CD1c-positive myeloid dendritic cell (primary cell): ENCODE results near the gene STMP1.

Experiments
- DNase-seq: peaks from one replicate; pipeline ENCODE4 v3.0.0-alpha.2; 2016; ENCODE audit errors: extremely low spot score

The STMP1 gene

DNA sequence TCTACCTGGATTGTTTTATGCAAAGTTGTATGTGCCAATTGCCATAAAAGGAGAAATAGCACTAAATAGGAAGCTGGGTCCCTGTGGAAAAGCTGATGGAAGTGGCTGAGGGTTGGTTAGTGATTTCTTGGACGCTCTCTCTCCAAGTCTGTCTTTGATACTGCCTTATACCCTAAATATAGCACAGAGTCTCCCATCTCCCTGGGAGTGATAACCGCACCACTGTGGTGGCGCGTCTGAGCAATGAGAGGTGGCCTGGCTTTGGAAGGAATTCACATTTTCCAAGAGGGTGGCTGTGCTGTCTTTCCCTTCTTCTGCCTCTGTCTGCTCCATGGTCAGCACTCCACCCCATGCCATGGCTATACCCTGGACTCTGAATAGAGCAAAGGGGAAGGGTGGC is 31.2 kb downstream of the STMP1 start:
- no peak for DNase-seq

DNA sequence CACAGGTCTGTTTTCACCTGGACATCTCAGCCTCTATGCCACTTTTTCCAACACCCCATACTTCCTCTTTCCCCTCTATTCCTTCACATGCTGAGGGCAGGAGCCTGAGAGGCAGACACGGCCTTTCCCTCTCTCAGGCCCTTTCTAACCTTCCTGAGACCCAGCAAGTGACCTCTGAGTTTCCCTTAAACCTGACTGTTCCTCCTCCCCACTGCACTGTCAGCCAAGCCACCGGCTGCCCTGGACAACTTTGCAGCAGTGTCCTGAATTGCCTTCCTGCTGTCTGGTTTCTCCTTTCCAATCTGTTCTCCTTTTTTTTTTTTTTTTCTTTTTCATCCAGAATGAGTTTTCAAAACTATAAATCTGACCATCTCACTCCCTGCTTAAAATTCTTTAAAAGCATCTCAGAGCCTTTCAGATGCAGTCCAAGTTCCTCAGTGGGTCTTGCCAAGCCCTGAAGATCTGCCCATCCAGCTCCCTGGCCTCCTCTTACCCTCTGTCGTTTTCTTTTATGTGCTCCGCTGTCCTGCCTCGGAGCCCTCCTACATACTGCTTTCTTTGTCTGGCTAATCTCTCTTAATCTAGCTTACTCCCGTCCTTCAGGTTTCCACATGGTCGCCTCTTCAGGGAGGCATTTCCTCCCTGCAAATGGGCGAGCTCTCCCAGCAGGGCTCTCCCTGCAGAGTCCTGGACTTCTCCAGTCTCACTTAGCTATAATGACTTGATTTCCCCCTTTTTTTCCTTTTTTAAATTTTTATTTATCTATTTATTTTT is 35.1 kb downstream of the STMP1 start:
- no peak for DNase-seq

DNA sequence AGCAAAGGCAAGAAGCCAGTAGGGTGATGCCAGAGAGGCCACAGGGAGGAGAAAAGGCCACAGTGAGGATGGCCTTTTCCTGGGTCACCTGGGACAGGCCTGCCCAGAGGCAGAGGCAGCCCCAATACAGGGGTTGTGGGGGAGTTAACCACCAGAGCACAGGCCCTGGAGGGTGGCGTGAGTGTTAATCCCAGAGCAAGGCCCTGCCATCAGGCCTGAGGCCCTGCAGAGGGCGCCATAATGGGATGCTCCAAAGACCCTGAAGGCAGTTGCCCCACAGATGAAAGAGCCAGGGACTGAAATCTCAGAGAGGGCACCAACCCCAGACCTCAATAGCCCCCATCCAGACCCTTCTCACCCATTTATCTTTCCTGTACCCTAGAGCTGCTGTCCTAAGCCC is 41.8 kb downstream of the STMP1 start:
- no peak for DNase-seq

DNA sequence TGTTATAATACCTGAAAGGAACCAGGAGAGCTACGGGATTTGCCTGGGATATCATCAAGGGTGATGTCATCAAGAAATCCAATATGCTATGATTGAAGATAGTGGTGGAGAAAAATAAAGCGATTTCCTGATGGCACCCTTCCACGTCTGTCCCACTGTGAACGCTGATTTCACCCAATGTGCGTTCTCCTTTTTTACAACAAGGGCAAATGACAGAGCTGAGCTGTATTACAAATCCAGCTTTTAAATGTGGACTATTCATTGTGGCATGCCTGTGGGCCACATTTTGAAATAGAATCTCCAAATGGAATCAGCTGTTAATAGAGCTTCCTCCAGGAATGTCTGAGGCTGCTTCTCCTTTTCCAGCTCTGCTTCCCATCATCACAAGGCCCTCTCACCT is 42.4 kb downstream of the STMP1 start:
- DNase-seq: no peak

DNA sequence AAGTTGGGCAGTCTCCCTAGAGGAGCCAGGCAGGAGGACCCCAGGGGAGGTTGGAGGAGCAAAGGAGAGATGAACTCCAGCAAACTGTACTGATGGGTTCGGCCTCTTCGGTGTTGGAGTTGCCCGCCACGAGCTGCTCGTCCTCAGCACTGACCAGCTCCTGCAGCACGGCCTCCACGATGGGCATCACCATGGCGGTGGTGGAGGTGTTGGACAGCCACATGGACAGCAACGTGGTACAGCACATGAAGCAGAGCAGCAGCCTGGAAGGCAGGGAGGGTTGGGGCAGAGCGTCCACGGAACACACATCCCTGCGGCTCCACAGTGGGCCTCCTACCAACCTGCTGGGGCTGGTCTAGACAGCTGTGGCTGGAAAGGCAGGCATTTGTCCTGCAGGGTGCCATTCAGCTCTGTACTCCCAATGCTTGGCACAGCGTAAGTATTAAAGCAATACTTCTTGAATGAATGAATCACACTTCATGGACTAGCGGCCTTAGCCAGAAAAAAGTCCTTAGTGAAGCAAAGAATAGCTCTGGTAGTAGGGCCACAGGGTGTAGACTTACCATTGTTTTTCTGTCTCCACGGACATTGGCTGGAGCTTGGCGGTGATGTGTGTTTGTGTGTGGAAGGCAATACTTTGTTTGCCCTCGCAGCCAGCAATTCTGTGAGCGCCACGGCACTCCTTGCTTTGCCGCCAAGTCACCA is 43.9 kb downstream of the STMP1 start:
- no peak for DNase-seq

DNA sequence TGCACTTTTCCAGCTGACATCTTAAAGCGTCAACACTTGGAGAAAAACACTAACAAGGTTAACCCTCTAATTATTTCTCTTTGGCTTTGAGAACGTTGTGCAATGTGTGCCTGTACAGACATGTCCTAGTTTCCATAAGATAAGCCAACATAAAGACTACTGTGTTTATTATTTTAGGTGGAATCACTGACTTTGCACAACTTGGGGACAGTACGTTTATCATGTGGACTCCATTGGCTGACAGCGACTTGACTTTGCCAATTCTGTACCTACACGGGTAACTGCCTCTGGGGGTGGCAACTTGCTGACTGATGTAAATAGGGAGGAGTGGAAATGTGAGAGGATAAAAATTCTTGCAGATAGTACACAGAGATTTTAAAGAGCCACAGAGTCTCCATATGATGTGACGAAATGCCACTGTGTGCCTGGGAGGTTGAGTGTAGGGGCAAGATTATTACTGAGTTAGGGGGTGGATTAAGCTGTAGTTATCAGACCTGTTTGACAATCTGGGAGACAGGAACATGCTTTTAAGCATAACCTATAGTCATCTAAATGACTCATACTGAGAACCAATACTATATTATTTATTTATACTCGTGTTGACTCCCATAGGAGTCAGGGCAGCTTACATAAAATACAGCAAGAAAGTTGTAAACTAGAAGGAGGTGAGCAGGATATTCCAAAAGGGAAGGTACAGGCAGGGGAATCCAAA is 44.7 kb downstream of the STMP1 start:
- no peak for DNase-seq

DNA sequence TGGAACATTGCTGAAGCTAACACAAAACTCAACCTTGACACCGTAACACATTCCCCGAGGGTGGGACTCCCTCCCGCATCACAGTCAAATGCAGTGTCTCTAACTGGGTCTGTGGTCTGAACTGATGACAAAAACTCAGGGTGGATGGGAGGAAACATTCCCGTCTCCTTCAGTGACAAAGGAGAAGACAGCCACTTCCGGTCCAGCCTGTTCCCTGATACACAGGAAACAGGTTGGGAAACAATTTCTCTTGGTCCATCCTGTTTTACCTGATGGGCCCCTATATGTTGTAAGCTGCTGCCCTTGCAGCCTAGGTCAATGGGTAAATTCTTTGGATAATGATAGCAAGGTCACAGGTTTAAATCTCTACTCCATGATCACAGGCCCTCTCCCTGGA is 45.3 kb downstream of the STMP1 start:
- no peak for DNase-seq

DNA sequence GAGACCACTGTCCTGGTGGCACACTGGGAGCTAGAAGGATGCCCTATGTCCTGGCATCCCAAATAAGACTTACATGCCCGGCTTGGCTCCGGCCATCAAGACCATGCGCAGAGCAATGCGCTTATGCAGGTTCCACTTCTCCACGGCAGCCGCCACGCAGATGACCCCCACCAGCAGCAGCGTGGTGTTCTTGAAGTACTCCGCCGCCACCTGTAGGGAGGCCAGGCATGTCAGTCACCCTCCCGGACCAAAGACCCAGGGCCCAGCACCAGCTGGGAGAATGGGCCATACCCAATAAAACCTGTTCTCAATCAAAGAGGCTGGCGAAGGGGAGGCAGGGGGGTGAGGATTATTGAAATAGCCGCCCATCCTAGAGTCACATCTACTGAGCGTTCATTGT is 45.7 kb downstream of the STMP1 start:
- no peak for DNase-seq

GRCh38 chr7:135709508-135709907 is 47.2 kb downstream of the STMP1 start:
- DNase-seq: no peak

- peak; percentile 12 for DNase-seq
Observed at GRCh38 chr7:135710417-135711138, 48.3 kb downstream of the STMP1 start.

DNA sequence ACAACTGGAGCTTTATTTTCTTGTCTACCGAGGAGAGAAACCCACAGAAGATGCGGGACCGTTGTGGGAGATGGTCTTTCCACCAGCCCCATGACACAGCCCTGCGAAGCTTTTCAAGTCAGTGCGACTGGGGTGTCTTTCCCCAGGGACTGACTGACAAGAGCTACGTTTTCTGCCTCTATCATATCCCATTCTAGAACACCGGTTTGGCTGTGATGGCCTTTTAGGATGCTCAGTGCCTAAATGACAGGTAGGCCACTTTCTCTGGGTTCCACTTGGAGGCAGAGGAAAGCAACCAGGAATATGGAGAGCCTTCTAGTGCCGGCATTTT is 48.8 kb downstream of the STMP1 start:
- DNase-seq: no peak

GRCh38 chr7:135712182-135712782 is 50.0 kb downstream of the STMP1 start:
- no peak for DNase-seq

GRCh38 chr7:135712796-135713195 is 50.5 kb downstream of the STMP1 start:
- no peak for DNase-seq

DNA sequence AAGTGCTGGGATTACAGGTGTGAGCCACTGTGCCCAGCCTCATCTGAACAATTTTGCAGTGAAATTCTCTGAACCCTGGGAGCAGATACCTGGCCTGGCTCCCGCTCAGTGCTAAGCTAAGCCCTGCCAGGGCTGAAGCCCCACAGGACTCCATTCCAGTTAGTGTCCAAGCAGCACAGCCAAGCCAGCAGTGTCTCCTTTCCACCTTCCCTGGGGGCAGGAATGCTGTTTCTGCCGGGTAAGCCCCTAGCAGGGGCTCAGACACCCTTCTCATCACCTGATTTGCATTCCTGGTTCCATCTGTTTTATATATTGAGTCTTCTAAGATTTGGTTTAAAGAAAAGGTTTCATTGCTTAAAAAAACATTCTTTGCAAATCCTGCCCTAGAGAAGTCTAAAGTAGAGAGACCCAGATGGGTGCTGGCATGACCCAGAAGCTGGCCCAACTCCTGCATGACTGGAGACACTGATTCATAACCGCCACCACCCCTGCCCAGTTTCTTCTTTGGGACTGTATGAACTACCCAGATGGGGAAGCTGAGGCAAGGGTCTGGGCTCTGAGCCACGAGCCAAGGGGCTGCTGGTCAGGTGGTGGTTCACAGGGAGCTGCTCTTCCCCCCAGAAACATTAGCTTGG is 51.6 kb downstream of the STMP1 start:
- no peak for DNase-seq

DNA sequence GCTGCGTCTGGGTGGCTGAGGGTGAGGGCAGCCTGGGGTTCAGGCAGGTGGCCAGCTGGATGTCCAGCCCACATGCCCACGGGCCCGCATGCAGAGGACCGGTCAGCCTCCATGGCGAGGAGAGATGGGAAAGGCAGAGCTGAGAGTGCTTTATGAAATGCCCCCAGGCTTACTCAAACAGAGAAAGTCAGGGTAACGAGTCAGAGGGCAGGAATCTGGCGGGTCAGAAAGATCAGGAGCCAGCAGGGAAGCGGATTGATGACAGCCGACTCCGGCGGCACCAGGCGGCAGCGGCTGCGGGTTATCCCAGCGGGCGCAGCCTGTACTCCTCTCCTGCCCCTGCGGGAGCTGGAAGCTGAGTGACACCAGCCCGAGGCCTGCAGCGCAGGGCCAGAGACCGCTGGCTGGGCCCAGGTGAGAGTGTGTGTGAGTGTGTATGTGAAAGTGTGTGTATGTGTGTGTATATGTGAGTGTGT is 52.3 kb downstream of the STMP1 start:
- no peak for DNase-seq

- no peak for DNase-seq
Observed at GRCh38 chr7:135715055-135715522, 52.8 kb downstream of the STMP1 start.

- DNase-seq: no peak
Observed at GRCh38 chr7:135715673-135716072, 53.4 kb downstream of the STMP1 start.

DNA sequence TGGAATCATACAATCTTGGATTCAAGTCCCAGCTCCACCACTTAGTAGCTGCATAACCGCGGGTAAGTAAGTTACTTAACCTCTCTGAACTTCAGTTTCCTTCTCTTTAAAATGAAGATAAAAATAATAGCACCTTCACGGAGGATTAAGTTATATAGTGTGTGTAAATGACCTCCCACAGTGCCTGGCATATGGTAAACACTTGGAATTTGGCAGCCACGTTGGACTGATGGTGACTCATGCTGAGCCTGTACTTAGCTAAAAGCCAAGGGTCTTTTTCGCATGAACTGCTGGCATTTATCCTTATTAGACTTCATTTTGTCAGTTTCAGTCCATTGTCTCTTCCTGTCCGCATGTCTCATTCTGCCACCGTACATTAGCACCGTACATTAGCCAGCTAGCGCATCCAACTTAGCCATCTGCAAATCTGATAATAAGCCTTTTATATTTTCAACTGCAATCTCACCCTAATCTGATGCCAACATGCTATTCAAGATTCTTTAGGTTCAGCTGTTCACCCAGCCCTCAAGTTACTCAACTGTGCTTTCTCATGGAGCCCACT is 54.4 kb downstream of the STMP1 start:
- no peak for DNase-seq

GRCh38 chr7:135717693-135718092 is 55.4 kb downstream of the STMP1 start:
- no peak for DNase-seq

DNA sequence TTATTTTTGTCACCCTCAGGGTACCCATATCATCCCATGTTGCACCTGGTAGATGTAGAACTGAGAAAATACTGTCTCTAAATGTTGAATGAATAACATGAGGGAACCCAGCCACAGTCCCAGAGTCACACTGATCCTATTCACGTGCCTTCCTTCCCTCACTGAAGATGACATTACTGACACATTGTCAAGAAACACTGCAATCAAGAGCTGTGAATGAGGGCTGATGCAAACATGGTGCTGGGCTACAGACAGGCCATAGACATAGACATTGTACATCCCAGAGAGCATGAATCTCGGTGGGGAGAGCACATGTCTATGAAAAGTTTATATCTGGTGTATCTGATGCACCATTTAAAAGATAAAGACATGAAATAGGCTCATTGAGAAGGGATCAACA is 55.9 kb downstream of the STMP1 start:
- DNase-seq: no peak
